Erythroblast (primary cell): ENCODE results near the gene AKT3.
A peak's percentile ranks its signal among the peaks of the same experiment; 100 is the strongest.

Experiments used
- DNase-seq, 2 experiments: peaks; one replicate each; lab custom pipeline; 2025; lab: John Stamatoyannopoulos, UW
- GATA1 ChIP-seq: IDR thresholded peaks from 2 replicates; pipeline ENCODE4 v1.6.1; 2011; ENCODE audit warnings: low read depth, mild to moderate bottlenecking, control low read depth, low read length, moderate library complexity
- POLR2A ChIP-seq: IDR thresholded peaks from 2 replicates; pipeline ENCODE4 v1.6.1; 2011; ENCODE audit warnings: mild to moderate bottlenecking, low read length

The AKT3 gene

GRCh38 chr1:243489681-243490546, 360.1 kb downstream of the AKT3 start:
- TF ChIP-seq GATA1 (no peak), POLR2A (no peak)

GRCh38 chr1:243489158-243489527, 360.9 kb downstream of the AKT3 start:
- TF ChIP-seq POLR2A = no peak
- TF ChIP-seq GATA1 = no peak
- DNase-seq = no peak

More at GRCh38 chr1:243489681-243490546, 360.1 kb downstream of the AKT3 start:
- no peak for DNase-seq

- DNase-seq = no peak
- no peak for TF ChIP-seq POLR2A
- no peak for TF ChIP-seq GATA1
Measured at GRCh38 chr1:243488459-243489157, 361.4 kb downstream of the AKT3 start.

- DNase-seq = no peak
- TF ChIP-seq GATA1 (no peak), POLR2A (no peak)
Measured at GRCh38 chr1:243487649-243488227, 362.3 kb downstream of the AKT3 start.

GRCh38 chr1:243487036-243487648, 362.9 kb downstream of the AKT3 start:
- TF ChIP-seq GATA1 (no peak), POLR2A (no peak)
- no peak for DNase-seq

- no peak for DNase-seq
- TF ChIP-seq GATA1 = no peak
- no peak for TF ChIP-seq POLR2A
Measured at GRCh38 chr1:243483952-243484351, 366.1 kb downstream of the AKT3 start.

- TF ChIP-seq GATA1 (no peak), POLR2A (no peak)
- DNase-seq = no peak
Measured at GRCh38 chr1:243483071-243483771, 366.8 kb downstream of the AKT3 start.

GRCh38 chr1:243482141-243483022, 367.7 kb downstream of the AKT3 start:
- DNase-seq = peak in 1 of 2 experiments; percentile 2

GRCh38 chr1:243481101-243481500, 368.9 kb downstream of the AKT3 start:
- no peak for DNase-seq
- no peak for TF ChIP-seq GATA1
- no peak for TF ChIP-seq POLR2A

More at GRCh38 chr1:243482141-243483022, 367.7 kb downstream of the AKT3 start:
- no peak for TF ChIP-seq POLR2A
- no peak for TF ChIP-seq GATA1

GRCh38 chr1:243477731-243478290, 372.2 kb downstream of the AKT3 start:
- no peak for DNase-seq

GRCh38 chr1:243475966-243476365, 374.1 kb downstream of the AKT3 start:
- DNase-seq = peak in 1 of 2 experiments; percentile 4
- TF ChIP-seq POLR2A (no peak), GATA1 (no peak)

More at GRCh38 chr1:243477731-243478290, 372.2 kb downstream of the AKT3 start:
- TF ChIP-seq POLR2A (no peak), GATA1 (no peak)

GRCh38 chr1:243474906-243475305, 375.1 kb downstream of the AKT3 start:
- TF ChIP-seq POLR2A = no peak
- no peak for TF ChIP-seq GATA1

More at GRCh38 chr1:243474906-243475305, 375.1 kb downstream of the AKT3 start:
- DNase-seq = no peak
